ENCODE measurements around the gene VPS8. TPM values are rescaled to one million over a fixed set of nuclear protein-coding genes. Genes with fewer than 3 reads are reported as not detected.

The VPS8 gene
- total RNA-seq, 1 donor from 2014 or later = 94.5 TPM

DNA sequence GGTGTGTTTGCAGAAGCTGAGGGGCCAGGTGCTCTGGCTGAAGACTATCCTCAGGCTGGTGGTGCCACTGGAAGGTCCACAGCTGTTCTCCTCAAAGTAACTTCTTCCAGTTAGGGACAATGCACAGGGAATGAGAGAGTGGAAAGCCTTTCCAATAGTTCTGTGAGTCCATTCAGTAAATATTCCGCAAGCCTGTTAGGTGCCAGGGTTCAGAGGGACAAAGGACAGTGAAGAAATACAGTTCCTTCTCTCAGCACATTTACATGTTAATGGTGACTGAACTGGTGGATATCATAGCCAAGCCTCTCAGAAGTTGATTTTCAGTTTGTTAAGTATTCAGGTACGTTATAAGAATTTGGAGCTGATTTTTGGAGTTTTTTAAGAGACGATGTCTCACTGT lies 218.4 kb downstream of the VPS8 start:
- no peak for DNase-seq
- TF ChIP-seq, protein P1, sequence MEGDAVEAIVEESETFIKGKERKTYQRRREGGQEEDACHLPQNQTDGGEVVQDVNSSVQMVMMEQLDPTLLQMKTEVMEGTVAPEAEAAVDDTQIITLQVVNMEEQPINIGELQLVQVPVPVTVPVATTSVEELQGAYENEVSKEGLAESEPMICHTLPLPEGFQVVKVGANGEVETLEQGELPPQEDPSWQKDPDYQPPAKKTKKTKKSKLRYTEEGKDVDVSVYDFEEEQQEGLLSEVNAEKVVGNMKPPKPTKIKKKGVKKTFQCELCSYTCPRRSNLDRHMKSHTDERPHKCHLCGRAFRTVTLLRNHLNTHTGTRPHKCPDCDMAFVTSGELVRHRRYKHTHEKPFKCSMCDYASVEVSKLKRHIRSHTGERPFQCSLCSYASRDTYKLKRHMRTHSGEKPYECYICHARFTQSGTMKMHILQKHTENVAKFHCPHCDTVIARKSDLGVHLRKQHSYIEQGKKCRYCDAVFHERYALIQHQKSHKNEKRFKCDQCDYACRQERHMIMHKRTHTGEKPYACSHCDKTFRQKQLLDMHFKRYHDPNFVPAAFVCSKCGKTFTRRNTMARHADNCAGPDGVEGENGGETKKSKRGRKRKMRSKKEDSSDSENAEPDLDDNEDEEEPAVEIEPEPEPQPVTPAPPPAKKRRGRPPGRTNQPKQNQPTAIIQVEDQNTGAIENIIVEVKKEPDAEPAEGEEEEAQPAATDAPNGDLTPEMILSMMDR (IDR thresholded peaks at IDR 0.05; ENCODE audit: partially characterized antibody, unreplicated experiment) = no peak
- no peak overlapping the region for H3K4me3 Mint-ChIP-seq (ENCODE audit: unreplicated experiment)
- H3K9me3 Mint-ChIP-seq (ENCODE audit: unreplicated experiment) = no peaks in the 10 kb centered on the region
- H3K4me1 Mint-ChIP-seq (ENCODE audit: low read depth, unreplicated experiment) = peaks cover under 1% of the 10 kb centered on the region
- no peak overlapping the region for H3K27ac Mint-ChIP-seq (ENCODE audit: unreplicated experiment)
- H3K36me3 Mint-ChIP-seq (ENCODE audit: unreplicated experiment) = peaks cover 6% of the 10 kb centered on the region
- H3K27me3 Mint-ChIP-seq (ENCODE audit: unreplicated experiment) = no peaks in the 10 kb centered on the region

DNA sequence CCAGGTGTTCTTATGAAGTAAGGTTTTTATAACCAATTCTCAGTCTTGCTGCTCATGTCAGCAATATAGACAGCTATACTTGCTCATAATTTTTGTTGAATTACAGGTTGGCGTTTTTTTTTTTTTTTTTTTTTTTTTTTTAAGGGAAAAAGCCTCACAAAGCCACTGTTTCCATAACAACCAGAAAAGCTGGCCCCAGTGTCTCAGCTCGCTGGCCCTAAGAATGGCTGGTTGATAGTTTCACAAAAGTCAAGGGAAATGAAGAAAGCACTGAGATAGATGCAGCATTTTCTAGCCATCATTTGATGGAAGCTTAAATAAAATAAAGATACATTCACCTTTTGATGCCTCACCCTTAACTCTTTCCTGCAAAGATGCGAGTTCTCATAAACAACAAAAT lies 219.0 kb downstream of the VPS8 start:
- TF ChIP-seq, protein P1 (IDR thresholded peaks at IDR 0.05; ENCODE audit: partially characterized antibody, unreplicated experiment) = no peak
- H3K9me3 Mint-ChIP-seq (ENCODE audit: unreplicated experiment) = no peaks in the 10 kb centered on the region
- H3K27ac Mint-ChIP-seq (ENCODE audit: unreplicated experiment) = no peak overlapping the region
- DNase-seq = no peak
- H3K36me3 Mint-ChIP-seq (ENCODE audit: unreplicated experiment) = peaks cover 6% of the 10 kb centered on the region
- no peaks in the 10 kb centered on the region for H3K27me3 Mint-ChIP-seq (ENCODE audit: unreplicated experiment)
- H3K4me3 Mint-ChIP-seq (ENCODE audit: unreplicated experiment) = no peak overlapping the region
- no peaks in the 10 kb centered on the region for H3K4me1 Mint-ChIP-seq (ENCODE audit: low read depth, unreplicated experiment)

DNA sequence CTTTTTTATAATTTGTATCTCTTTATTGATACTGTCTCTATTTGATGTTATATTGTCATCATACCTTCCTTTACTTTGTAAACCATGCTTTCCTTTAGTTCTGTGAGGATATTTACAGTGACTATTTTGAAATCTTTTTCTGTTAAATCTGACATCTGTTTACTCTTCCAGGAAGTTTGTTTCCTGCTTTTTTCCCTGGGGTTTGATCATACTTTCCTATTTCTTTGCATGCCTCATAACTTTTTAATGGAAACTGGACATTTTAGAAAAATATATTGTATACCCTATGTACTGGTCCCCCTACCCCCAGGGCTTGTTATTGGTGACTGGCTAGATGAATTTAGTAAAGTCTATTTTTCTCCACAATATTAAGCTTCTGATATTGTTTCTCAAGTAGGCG lies 225.8 kb downstream of the VPS8 start:
- Mint-ChIP-seq H3K36me3 (ENCODE audit: unreplicated experiment) (peaks cover 26% of the 10 kb centered on the region), H3K4me1 (ENCODE audit: low read depth, unreplicated experiment) (peaks cover 6% of the 10 kb centered on the region), H3K27ac (ENCODE audit: unreplicated experiment) (no peak overlapping the region), H3K27me3 (ENCODE audit: unreplicated experiment) (peaks cover 1% of the 10 kb centered on the region), H3K9me3 (ENCODE audit: unreplicated experiment) (no peaks in the 10 kb centered on the region), H3K4me3 (ENCODE audit: unreplicated experiment) (no peak overlapping the region)
- TF ChIP-seq, protein P1 (IDR thresholded peaks at IDR 0.05; ENCODE audit: partially characterized antibody, unreplicated experiment) = no peak
- no peak for DNase-seq

DNA sequence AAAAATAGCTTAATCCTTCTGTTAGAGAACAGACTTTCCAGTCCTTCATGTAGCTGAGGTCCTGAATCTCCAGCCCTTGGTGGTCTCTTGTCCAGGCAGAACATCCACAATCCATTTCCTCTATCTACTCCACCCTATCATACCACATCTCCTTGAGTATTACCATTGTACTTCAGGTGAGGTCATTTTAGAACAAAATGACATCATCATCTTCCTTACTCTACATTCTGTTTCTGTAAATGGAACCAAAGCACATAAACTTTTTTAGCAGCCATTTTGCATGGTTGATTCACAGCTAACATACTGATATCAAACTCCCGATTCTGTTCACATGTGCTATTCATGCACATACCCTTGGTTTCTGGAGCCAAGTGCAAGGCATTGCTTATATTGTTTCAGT lies 228.5 kb downstream of the VPS8 start:
- Mint-ChIP-seq H3K4me1 (ENCODE audit: low read depth, unreplicated experiment) (peaks cover 6% of the 10 kb centered on the region), H3K4me3 (ENCODE audit: unreplicated experiment) (no peak overlapping the region), H3K9me3 (ENCODE audit: unreplicated experiment) (no peaks in the 10 kb centered on the region), H3K27me3 (ENCODE audit: unreplicated experiment) (peaks cover 1% of the 10 kb centered on the region), H3K36me3 (ENCODE audit: unreplicated experiment) (peaks cover 26% of the 10 kb centered on the region), H3K27ac (ENCODE audit: unreplicated experiment) (no peak overlapping the region)
- DNase-seq = no peak
- TF ChIP-seq, protein P1 (IDR thresholded peaks at IDR 0.05; ENCODE audit: partially characterized antibody, unreplicated experiment) = no peak

DNA sequence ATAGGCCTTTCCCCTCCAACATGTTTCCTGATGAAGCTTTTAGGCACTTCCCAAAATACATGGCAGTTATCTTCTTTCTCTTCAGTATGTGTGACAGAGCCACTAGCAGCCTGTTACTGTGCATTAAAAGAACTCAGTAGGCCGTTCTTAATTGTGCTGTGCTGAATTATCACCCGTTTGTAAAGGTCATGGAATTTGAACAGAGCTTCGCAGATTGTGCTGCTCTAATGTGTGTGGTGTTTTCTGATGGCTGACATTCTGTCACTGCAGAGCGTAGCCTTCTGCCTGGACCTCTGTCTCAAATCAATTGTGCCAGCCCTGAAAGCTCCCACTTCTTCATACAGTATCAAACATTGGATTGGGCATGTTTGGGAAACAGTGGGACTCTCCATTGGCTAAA lies 229.6 kb downstream of the VPS8 start:
- H3K36me3 Mint-ChIP-seq (ENCODE audit: unreplicated experiment) = peaks cover 26% of the 10 kb centered on the region
- no peak overlapping the region for H3K27ac Mint-ChIP-seq (ENCODE audit: unreplicated experiment)
- TF ChIP-seq, protein P1 (IDR thresholded peaks at IDR 0.05; ENCODE audit: partially characterized antibody, unreplicated experiment) = no peak
- DNase-seq = no peak
- peaks cover 6% of the 10 kb centered on the region for H3K4me1 Mint-ChIP-seq (ENCODE audit: low read depth, unreplicated experiment)
- H3K9me3 Mint-ChIP-seq (ENCODE audit: unreplicated experiment) = no peaks in the 10 kb centered on the region
- no peak overlapping the region for H3K4me3 Mint-ChIP-seq (ENCODE audit: unreplicated experiment)
- H3K27me3 Mint-ChIP-seq (ENCODE audit: unreplicated experiment) = peaks cover 1% of the 10 kb centered on the region

Data from glutamatergic neuron (in vitro differentiated cells).